GM12864 (cell line): ENCODE results near the gene PCDHGA5.
"Not testable (repeated sequence)": the region's sequence is repeated elsewhere in the genome, so short reads cannot be mapped to it uniquely, and the experiment has no call there.

Experiments used
- DNase-seq: peaks from one replicate; pipeline ENCODE4 v3.0.0-alpha.2; 2011; ENCODE audit warnings: low read depth
- H3K4me3 ChIP-seq: 2 replicates; pipeline ENCODE4 v1.5.1; 2011; ENCODE audit warnings: mild to moderate bottlenecking, low read depth, low read length, control low read depth
- CTCF ChIP-seq: IDR thresholded peaks from 2 replicates; pipeline ENCODE4 v1.5.1; 2011; ENCODE audit warnings: low read depth, mild to moderate bottlenecking, moderate library complexity, low read length, control low read depth, inconsistent platforms; ENCODE audit errors: missing control alignments

Gene PCDHGA5

GRCh38 chr5:141389153-141390042 is 25.4 kb downstream of the PCDHGA5 start:
- no peak for TF ChIP-seq CTCF
- H3K4me3 ChIP-seq, result no peak overlapping the region
- DNase-seq, result no peak

GRCh38 chr5:141392429-141393198 is 28.7 kb downstream of the PCDHGA5 start, which contains the start of gene PCDHGA8:
Gene PCDHGA8, plus strand, starts transcription at chr5:141392633. Its CDS starts 181 bp downstream, at chr5:141392814.
- no peak for DNase-seq
- TF ChIP-seq CTCF, result peak; percentile 9
- no peak within 1 kb of the TSS for H3K4me3 ChIP-seq

GRCh38 chr5:141393267-141393666 is 29.3 kb downstream of the PCDHGA5 start:
- TF ChIP-seq CTCF, result no peak
- no peak for DNase-seq

GRCh38 chr5:141394401-141395187 is 30.6 kb downstream of the PCDHGA5 start:
- DNase-seq, H3K4me3 ChIP-seq: not testable (repeated sequence)

More at GRCh38 chr5:141393267-141393666, 29.3 kb downstream of the PCDHGA5 start:
- no peak overlapping the region for H3K4me3 ChIP-seq

- TF ChIP-seq CTCF, result peak; percentile 69
- H3K4me3 ChIP-seq, result peak within 1 kb of the TSS; percentile 53
- not testable (repeated sequence) for DNase-seq
Observed at GRCh38 chr5:141397756-141398551, 34.0 kb downstream of the PCDHGA5 start, which contains the start of gene PCDHGB5. Gene PCDHGB5, plus strand, starts transcription at chr5:141397947. Its CDS starts 181 bp downstream, at chr5:141398128.

- no peak for DNase-seq
- TF ChIP-seq CTCF, result no peak
- H3K4me3 ChIP-seq, result no peak overlapping the region; the same call in 1 of the 2 replicates
Observed at GRCh38 chr5:141398608-141399007, 34.6 kb downstream of the PCDHGA5 start.
